GM23338 (cell line): Measurements from ENCODE around the gene LNX1. TPM values are rescaled to one million over a fixed set of nuclear protein-coding genes. Genes with fewer than 3 reads are reported as not detected.

Experiments used
- ATAC-seq: fragments of 200-7000 bp; cut with Tn5 transposase; 3 replicates; pipeline ENCODE4 v1.9.1; 2020
- DNase-seq: peaks from one replicate; pipeline ENCODE4 v3.0.0-alpha.2; 2015; ENCODE audit warnings: low spot score
- H2AFZ ChIP-seq: fragments of 200-600 bp; sonication (generic); 2 replicates; pipeline ENCODE4 v1.8.0; 2016; ENCODE audit warnings: antibody characterized with exemption, mild to moderate bottlenecking, moderate library complexity
- H3F3A ChIP-seq: fragments of 200-600 bp; sonication (generic); replicated peaks from 2 replicates; pipeline ENCODE4 v1.8.0; 2017; ENCODE audit warnings: antibody characterized with exemption, mixed run types, low read depth
- H3K27ac ChIP-seq: fragments of 200-600 bp; sonication (generic); 2 replicates; pipeline ENCODE4 v1.6.1; 2016; ENCODE audit warnings: low read depth
- H3K27me3 ChIP-seq: fragments of 200-600 bp; sonication (generic); 2 replicates; pipeline ENCODE4 v1.8.0; 2016; ENCODE audit warnings: mild to moderate bottlenecking, mixed run types, moderate library complexity; ENCODE audit not compliant: insufficient read depth
- H3K36me3 ChIP-seq: fragments of 200-600 bp; sonication (generic); 2 replicates; pipeline ENCODE4 v1.8.0; 2016; ENCODE audit warnings: mild to moderate bottlenecking; ENCODE audit not compliant: insufficient read depth
- H3K4me1 ChIP-seq: fragments of 200-600 bp; sonication (generic); 2 replicates; pipeline ENCODE4 v1.8.0; 2016; ENCODE audit warnings: mild to moderate bottlenecking, moderate library complexity; ENCODE audit not compliant: insufficient read depth
- H3K4me2 ChIP-seq: fragments of 200-600 bp; sonication (generic); 2 replicates; pipeline ENCODE4 v1.7.1; 2017; ENCODE audit warnings: mixed run types
- H3K4me3 ChIP-seq: fragments of 200-600 bp; sonication (generic); 2 replicates; pipeline ENCODE4 v1.6.1; 2016; ENCODE audit warnings: mixed run types
- H3K79me2 ChIP-seq: fragments of 200-600 bp; sonication (generic); replicated peaks from 2 replicates; pipeline ENCODE4 v1.8.0; 2017; ENCODE audit warnings: mild to moderate bottlenecking; ENCODE audit not compliant: insufficient read depth
- H3K9me2 ChIP-seq: fragments of 200-600 bp; sonication (generic); 2 replicates; pipeline ENCODE4 v1.8.0; 2017; ENCODE audit not compliant: insufficient read depth
- H4K20me1 ChIP-seq: fragments of 200-600 bp; sonication (generic); replicated peaks from 2 replicates; pipeline ENCODE4 v1.8.0; 2017; ENCODE audit warnings: mild to moderate bottlenecking; ENCODE audit not compliant: insufficient read depth
- H3K27ac Mint-ChIP-seq: 2 replicates; pipeline ENCODE4 v1.8.0; 2020; ENCODE audit warnings: inconsistent platforms, mild to moderate bottlenecking, moderate library complexity, mixed read lengths
- H3K27me3 Mint-ChIP-seq: 3 replicates; pipeline ENCODE4 v1.8.0; 2022; ENCODE audit warnings: low read depth, mild to moderate bottlenecking, moderate library complexity, mixed read lengths, inconsistent platforms; ENCODE audit not compliant: insufficient read depth, poor library complexity
- H3K36me3 Mint-ChIP-seq: 3 replicates; pipeline ENCODE4 v1.8.0; 2021; ENCODE audit warnings: low read depth, mild to moderate bottlenecking, inconsistent platforms, moderate library complexity, mixed read lengths
- H3K4me1 Mint-ChIP-seq: 3 replicates; pipeline ENCODE4 v1.8.0; 2020; ENCODE audit warnings: mild to moderate bottlenecking, inconsistent platforms, mixed read lengths
- H3K4me3 Mint-ChIP-seq: 3 replicates; pipeline ENCODE4 v1.8.0; 2021; ENCODE audit warnings: moderate library complexity, mild to moderate bottlenecking, inconsistent platforms, mixed read lengths
- H3K9me3 Mint-ChIP-seq: 3 replicates; pipeline ENCODE4 v1.8.0; 2020; ENCODE audit warnings: moderate library complexity, mild to moderate bottlenecking, inconsistent platforms, mixed read lengths
- EZH2 ChIP-seq: fragments of 200-600 bp; sonication (generic); IDR thresholded peaks from one replicate; pipeline ENCODE4 v1.8.0; 2017; ENCODE audit warnings: antibody characterized with exemption, mild to moderate bottlenecking, low read depth; ENCODE audit not compliant: unreplicated experiment
- JUNB ChIP-seq: IDR thresholded peaks from one replicate; pipeline ENCODE4 v1.6.1; 2016; ENCODE audit warnings: antibody characterized with exemption; ENCODE audit not compliant: unreplicated experiment
- NANOG ChIP-seq: IDR thresholded peaks from 2 replicates; pipeline ENCODE4 v1.6.1; 2016; ENCODE audit warnings: antibody characterized with exemption, borderline replicate concordance
- POLR2AphosphoS5 ChIP-seq: IDR thresholded peaks from 2 replicates; pipeline ENCODE4 v1.6.1; 2016; ENCODE audit warnings: antibody characterized with exemption, low read depth
- STAT1 ChIP-seq: IDR thresholded peaks from one replicate; pipeline ENCODE4 v1.6.1; 2016; ENCODE audit warnings: antibody characterized with exemption; ENCODE audit not compliant: unreplicated experiment
- ZNF114 ChIP-seq: fragments of 250-450 bp; sonication (Bioruptor Pico); IDR thresholded peaks from 2 replicates; pipeline ENCODE4 v1.5.0; 2020; ENCODE audit warnings: mild to moderate bottlenecking, moderate library complexity
- polyA plus RNA-seq: library from polyadenylated mRNA; unstranded; fragments of >200 nt; fragmentation: Nextera tagmentation; extraction: Ambion mirVana; gene quantifications from 2 replicates; pipeline ENCODE4 v1.2.1, GENCODE V29; 2016
- total RNA-seq: library from RNA; depleted of rRNA; stranded (reverse); fragments of >200 nt; shearing (Covaris generic); gene quantifications from 2 replicates; pipeline ENCODE4 v1.2.3, GENCODE V29; 2014
- TF ChIP-seq, protein P1 (sequence below): IDR thresholded peaks from one replicate; pipeline ENCODE4 v1.6.1; 2018; ENCODE audit warnings: antibody characterized with exemption; ENCODE audit not compliant: unreplicated experiment
- TF ChIP-seq, protein P2 (sequence below), 2 experiments: fragments of 200-600 bp in 1 of 2; sonication (generic) in 1 of 2; conservative IDR thresholded peaks; 2 replicates each; pipeline versions ENCODE4 v1.5.1 to v1.6.1; 2016 to 2017; ENCODE audit warnings: antibody characterized with exemption in 2 of 2, low read depth in 2 of 2, mild to moderate bottlenecking in 2 of 2, moderate library complexity in 1 of 2
- TF ChIP-seq, protein P3 (sequence below): fragments of 250-450 bp; sonication (Bioruptor Pico); IDR thresholded peaks from 2 replicates; pipeline ENCODE4 v1.5.0; 2020; ENCODE audit warnings: mild to moderate bottlenecking, moderate library complexity

The LNX1 gene
- total and polyA plus RNA-seq, 2 experiments from 2014 or later: 5.4 to 6.4 TPM

DNA sequence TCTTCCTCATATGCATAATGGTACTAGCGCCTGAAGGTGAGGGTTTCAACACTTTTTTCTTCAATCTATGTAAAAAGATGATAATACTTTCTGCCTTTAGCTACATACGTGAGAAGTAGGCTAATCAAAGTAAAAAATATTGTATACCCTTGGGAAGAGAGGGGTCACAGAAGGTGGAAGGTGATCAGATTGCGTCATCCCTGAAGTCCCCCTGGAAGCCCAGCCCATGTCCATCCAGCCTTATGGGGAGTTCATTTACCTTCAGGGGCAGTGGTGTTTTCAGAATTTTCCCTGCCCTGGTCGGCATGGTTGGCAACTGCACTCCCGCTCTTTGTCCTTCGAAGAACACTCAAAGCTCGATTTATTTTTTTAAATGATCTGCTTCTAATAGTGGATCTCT is 84.2 kb downstream of the LNX1 start (continued):
- TF ChIP-seq, protein P1, sequence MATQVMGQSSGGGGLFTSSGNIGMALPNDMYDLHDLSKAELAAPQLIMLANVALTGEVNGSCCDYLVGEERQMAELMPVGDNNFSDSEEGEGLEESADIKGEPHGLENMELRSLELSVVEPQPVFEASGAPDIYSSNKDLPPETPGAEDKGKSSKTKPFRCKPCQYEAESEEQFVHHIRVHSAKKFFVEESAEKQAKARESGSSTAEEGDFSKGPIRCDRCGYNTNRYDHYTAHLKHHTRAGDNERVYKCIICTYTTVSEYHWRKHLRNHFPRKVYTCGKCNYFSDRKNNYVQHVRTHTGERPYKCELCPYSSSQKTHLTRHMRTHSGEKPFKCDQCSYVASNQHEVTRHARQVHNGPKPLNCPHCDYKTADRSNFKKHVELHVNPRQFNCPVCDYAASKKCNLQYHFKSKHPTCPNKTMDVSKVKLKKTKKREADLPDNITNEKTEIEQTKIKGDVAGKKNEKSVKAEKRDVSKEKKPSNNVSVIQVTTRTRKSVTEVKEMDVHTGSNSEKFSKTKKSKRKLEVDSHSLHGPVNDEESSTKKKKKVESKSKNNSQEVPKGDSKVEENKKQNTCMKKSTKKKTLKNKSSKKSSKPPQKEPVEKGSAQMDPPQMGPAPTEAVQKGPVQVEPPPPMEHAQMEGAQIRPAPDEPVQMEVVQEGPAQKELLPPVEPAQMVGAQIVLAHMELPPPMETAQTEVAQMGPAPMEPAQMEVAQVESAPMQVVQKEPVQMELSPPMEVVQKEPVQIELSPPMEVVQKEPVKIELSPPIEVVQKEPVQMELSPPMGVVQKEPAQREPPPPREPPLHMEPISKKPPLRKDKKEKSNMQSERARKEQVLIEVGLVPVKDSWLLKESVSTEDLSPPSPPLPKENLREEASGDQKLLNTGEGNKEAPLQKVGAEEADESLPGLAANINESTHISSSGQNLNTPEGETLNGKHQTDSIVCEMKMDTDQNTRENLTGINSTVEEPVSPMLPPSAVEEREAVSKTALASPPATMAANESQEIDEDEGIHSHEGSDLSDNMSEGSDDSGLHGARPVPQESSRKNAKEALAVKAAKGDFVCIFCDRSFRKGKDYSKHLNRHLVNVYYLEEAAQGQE: no peak
- TF ChIP-seq JUNB (no peak), STAT1 (no peak), ZNF114 (CRISPR knock-in tag) (no peak), EZH2 (no peak)

DNA sequence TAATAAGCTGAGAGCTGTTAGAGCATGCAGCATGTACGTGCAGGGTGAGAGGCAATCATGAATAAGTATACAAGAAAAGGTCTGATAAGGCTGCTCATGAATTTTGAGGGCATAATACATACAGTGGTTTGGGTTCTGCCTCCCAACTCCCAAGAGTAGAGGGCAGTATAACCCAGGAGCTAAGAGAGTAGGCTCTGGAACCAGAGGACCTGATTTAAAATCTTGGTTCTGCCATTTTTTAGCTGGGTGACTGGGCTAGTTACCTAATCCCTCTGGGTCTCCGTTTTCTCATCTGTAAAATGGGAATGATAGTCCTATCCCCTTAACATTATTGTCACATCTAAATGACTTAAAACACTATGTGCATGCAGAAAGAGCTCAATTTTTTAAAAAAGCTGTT is 85.3 kb downstream of the LNX1 start:
- H4K20me1 ChIP-seq: no peaks in the 10 kb centered on the region
- Mint-ChIP-seq H3K9me3 (no peaks in the 10 kb centered on the region), H3K27me3 (no peaks in the 10 kb centered on the region), H3K36me3 (no peaks in the 10 kb centered on the region), H3K27ac (no peak overlapping the region), H3K4me1 (no peaks in the 10 kb centered on the region), H3K4me3 (no peak overlapping the region)
- no peaks in the 10 kb centered on the region for H3K79me2 ChIP-seq
- H3K27ac ChIP-seq: no peak overlapping the region
- DNase-seq: peak; percentile 31
- no peaks in the 10 kb centered on the region for H3K27me3 ChIP-seq
- no peaks in the 10 kb centered on the region for H3K4me1 ChIP-seq
- H2AFZ ChIP-seq: no peak overlapping the region
- H3K36me3 ChIP-seq: no peaks in the 10 kb centered on the region
- H3F3A ChIP-seq: no peaks in the 10 kb centered on the region
- no peaks in the 10 kb centered on the region for H3K9me2 ChIP-seq
- peak; percentile 44; the same call in 2 of the 3 replicates for ATAC-seq
- TF ChIP-seq, protein P1: no peak
- TF ChIP-seq NANOG (no peak), POLR2AphosphoS5 (no peak), ZNF114 (CRISPR knock-in tag) (no peak)
- TF ChIP-seq, protein P2, sequence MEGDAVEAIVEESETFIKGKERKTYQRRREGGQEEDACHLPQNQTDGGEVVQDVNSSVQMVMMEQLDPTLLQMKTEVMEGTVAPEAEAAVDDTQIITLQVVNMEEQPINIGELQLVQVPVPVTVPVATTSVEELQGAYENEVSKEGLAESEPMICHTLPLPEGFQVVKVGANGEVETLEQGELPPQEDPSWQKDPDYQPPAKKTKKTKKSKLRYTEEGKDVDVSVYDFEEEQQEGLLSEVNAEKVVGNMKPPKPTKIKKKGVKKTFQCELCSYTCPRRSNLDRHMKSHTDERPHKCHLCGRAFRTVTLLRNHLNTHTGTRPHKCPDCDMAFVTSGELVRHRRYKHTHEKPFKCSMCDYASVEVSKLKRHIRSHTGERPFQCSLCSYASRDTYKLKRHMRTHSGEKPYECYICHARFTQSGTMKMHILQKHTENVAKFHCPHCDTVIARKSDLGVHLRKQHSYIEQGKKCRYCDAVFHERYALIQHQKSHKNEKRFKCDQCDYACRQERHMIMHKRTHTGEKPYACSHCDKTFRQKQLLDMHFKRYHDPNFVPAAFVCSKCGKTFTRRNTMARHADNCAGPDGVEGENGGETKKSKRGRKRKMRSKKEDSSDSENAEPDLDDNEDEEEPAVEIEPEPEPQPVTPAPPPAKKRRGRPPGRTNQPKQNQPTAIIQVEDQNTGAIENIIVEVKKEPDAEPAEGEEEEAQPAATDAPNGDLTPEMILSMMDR (conservative IDR thresholded peaks at IDR 0.05; ENCODE audit: low read depth in 2 of 2): peak; percentile 16 to 51; a peak in 2 of 4 replicates
- TF ChIP-seq, protein P3, sequence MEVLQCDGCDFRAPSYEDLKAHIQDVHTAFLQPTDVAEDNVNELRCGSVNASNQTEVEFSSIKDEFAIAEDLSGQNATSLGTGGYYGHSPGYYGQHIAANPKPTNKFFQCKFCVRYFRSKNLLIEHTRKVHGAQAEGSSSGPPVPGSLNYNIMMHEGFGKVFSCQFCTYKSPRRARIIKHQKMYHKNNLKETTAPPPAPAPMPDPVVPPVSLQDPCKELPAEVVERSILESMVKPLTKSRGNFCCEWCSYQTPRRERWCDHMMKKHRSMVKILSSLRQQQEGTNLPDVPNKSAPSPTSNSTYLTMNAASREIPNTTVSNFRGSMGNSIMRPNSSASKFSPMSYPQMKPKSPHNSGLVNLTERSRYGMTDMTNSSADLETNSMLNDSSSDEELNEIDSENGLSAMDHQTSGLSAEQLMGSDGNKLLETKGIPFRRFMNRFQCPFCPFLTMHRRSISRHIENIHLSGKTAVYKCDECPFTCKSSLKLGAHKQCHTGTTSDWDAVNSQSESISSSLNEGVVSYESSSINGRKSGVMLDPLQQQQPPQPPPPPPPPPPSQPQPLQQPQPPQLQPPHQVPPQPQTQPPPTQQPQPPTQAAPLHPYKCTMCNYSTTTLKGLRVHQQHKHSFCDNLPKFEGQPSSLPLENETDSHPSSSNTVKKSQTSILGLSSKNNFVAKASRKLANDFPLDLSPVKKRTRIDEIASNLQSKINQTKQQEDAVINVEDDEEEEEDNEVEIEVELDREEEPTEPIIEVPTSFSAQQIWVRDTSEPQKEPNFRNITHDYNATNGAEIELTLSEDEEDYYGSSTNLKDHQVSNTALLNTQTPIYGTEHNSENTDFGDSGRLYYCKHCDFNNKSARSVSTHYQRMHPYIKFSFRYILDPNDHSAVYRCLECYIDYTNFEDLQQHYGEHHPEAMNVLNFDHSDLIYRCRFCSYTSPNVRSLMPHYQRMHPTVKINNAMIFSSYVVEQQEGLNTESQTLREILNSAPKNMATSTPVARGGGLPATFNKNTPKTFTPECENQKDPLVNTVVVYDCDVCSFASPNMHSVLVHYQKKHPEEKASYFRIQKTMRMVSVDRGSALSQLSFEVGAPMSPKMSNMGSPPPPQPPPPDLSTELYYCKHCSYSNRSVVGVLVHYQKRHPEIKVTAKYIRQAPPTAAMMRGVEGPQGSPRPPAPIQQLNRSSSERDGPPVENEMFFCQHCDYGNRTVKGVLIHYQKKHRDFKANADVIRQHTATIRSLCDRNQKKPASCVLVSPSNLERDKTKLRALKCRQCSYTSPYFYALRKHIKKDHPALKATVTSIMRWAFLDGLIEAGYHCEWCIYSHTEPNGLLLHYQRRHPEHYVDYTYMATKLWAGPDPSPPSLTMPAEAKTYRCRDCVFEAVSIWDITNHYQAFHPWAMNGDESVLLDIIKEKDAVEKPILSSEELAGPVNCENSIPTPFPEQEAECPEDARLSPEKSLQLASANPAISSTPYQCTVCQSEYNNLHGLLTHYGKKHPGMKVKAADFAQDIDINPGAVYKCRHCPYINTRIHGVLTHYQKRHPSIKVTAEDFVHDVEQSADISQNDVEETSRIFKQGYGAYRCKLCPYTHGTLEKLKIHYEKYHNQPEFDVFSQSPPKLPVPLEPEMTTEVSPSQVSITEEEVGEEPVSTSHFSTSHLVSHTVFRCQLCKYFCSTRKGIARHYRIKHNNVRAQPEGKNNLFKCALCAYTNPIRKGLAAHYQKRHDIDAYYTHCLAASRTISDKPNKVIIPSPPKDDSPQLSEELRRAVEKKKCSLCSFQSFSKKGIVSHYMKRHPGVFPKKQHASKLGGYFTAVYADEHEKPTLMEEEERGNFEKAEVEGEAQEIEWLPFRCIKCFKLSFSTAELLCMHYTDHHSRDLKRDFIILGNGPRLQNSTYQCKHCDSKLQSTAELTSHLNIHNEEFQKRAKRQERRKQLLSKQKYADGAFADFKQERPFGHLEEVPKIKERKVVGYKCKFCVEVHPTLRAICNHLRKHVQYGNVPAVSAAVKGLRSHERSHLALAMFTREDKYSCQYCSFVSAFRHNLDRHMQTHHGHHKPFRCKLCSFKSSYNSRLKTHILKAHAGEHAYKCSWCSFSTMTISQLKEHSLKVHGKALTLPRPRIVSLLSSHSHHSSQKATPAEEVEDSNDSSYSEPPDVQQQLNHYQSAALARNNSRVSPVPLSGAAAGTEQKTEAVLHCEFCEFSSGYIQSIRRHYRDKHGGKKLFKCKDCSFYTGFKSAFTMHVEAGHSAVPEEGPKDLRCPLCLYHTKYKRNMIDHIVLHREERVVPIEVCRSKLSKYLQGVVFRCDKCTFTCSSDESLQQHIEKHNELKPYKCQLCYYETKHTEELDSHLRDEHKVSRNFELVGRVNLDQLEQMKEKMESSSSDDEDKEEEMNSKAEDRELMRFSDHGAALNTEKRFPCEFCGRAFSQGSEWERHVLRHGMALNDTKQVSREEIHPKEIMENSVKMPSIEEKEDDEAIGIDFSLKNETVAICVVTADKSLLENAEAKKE: no peak
- H3K4me2 ChIP-seq: no peak overlapping the region
- no peak overlapping the region for H3K4me3 ChIP-seq
